ENCODE measurements around the gene SUPT20H. TPM values are rescaled to one million over a fixed set of nuclear protein-coding genes. Genes with fewer than 3 reads are reported as not detected.
"Not testable (repeated sequence)": the region's sequence is repeated elsewhere in the genome, so short reads cannot be mapped to it uniquely, and the experiment has no call there.

SUPT20H gene
- total RNA-seq, 8 experiments from 2014 or later = 27.7 to 89.1 (median 58.5) TPM

DNA sequence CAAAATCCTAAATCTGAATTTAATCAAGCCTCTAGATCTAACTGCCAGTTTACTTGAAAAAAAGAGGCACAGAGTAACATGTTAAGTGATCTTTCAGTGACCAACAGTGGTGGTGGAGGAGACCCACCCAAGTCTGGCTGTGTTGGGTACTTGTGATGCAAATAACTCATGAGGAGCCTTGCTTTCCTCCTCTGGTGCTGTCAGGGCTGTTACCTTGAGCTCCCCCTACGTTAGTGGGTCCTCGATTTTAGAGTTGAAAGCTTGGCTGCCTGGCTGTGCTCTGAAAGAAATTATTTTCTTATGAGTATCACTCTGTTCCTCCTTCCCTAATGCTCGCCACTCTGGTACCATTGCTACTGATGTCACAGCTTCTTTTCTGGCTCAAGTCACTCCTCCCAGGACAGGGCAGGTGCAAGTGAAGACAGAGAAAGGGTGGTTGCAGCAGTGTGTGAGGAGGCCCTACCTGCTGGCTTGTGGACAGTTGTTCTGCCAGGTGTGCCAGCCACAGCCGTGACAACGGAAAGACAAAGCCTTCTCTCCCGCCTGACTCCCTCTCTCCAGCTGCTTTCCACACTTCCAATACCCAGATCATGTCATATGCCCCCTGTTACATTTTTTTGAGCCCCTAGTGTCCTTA, 6.5 kb upstream of the SUPT20H start:
- Histone ChIP-seq H3K4me1 (replicated peaks in 1 of 2) (no peaks in the 10 kb centered on the region), H3K27ac (no peak overlapping the region), H3K4me3 (no peak overlapping the region)
- 25 to 91% (median 58%) methylated on average over 2 to 5 of the region's 6 CpGs; no CpG with 5 or more reads in 4 of the 10 experiments for WGBS, 10 experiments
- in situ Hi-C loops (cut with MboI; ENCODE audit: low pct_unique_long_range_greater_than_20kb in 2 of 9, low sequenced_read_pairs in 9 of 9, unreplicated experiment in 9 of 9) = no loop called here
- ATAC-seq (replicated peaks in 6 of 8) = no peak

DNA sequence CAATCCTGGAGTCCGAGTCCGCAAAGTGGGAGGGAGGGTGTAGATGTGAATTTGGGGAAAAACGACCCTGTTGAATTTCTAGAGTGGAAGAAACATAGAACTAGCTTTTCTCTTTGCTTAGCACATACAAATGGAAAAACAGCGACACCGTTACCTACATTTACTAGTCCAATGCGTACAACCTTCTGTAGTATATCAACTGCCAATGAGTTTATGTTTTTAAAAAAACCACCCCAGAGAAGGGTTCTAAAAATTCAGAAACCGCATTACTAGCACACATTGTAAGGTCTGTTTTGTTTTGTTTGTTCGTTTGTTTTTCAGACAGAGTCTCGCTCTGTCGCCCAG, 332 bp upstream of the SUPT20H start:
- peaks cover 4 to 6% of the 10 kb centered on the region in 2 donors for H3K4me1 ChIP-seq (replicated peaks in 1 of 2)
- H3K4me3 ChIP-seq = peak overlapping the region; percentile 64 to 89 (median 78)
- in situ Hi-C loops (cut with MboI; ENCODE audit: low pct_unique_long_range_greater_than_20kb in 2 of 9, low sequenced_read_pairs in 9 of 9, unreplicated experiment in 9 of 9) = no loop called here
- no peak overlapping the region for H3K27ac ChIP-seq
- peak in 2 of 8 experiments; percentile 9 to 11 for ATAC-seq (replicated peaks in 6 of 8)
- WGBS, 10 experiments = 4 to 43% (median 37%) methylated on average over 4 to 10 of the region's 10 CpGs; no CpG with 5 or more reads in 4 of the 10 experiments

DNA sequence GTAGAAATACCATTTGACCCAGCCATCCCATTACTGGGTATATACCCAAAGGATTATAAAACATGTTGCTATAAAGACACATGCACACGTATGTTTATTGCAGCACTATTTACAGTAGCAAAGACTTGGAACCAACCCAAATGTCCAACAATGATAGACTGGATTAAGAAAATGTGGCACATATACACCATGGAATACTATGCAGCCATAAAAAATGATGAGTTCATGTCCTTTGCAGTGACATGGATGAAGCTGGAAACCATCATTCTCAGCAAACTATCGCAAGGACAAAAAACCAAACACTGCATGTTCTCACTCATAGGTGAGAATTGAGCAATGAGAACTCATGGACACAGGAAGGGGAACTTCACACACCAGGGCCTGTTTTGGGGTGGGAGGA, 3.3 kb downstream of the SUPT20H start:
- in situ Hi-C loops (cut with MboI; ENCODE audit: low pct_unique_long_range_greater_than_20kb in 2 of 9, low sequenced_read_pairs in 9 of 9, unreplicated experiment in 9 of 9); H3K4me1 ChIP-seq (replicated peaks in 1 of 2); ATAC-seq (replicated peaks in 6 of 8); H3K4me3 ChIP-seq; H3K27ac ChIP-seq: not testable (repeated sequence)
- no CpG with 5 or more reads among the region's 2 CpGs for WGBS, 10 experiments

DNA sequence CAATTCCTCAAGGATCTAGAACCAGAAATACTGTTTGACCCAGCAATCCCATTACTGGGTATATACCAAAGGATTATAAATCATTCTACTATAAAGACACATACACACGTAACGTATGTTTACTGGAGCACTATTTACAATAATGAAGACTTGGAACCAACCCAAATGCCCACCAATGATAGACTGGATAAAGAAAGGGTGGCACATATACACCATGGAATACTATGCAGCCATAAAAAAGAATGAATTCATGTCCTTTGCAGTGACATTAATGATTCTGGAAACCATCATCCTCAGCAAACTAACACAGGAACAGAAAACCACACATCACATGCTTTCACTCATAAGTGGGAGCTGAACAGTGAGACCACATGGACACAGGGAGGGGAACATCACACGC, 6.4 kb downstream of the SUPT20H start:
- ATAC-seq (replicated peaks in 6 of 8); H3K4me3 ChIP-seq; in situ Hi-C loops (cut with MboI; ENCODE audit: low pct_unique_long_range_greater_than_20kb in 2 of 9, low sequenced_read_pairs in 9 of 9, unreplicated experiment in 9 of 9); H3K4me1 ChIP-seq (replicated peaks in 1 of 2); H3K27ac ChIP-seq: not testable (repeated sequence)
- 93 to 100% (median 100%) methylated on average over 2 of the region's 3 CpGs; no CpG with 5 or more reads in 3 of the 10 experiments for WGBS, 10 experiments

DNA sequence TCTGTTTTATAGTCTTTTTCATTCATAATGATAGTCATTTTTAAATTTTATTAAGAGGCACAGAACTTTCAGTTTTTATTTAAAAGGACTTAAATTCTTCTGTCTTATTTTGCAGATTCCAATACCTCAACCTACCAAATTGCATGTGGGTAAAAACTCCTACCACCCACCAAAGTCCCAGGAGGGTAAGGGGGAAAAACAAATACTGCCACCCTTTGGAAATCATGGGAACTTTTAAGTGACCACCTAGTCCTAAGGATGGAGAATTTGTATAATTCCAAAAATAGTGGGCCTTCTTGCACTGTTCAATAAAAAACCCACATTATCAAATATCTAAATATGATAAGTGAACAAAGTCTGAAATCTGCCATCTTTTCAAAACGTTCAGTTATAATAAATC, 9.7 kb downstream of the SUPT20H start:
- H3K4me1 ChIP-seq (replicated peaks in 1 of 2) = no peaks in the 10 kb centered on the region
- in situ Hi-C loops (cut with MboI; ENCODE audit: low pct_unique_long_range_greater_than_20kb in 2 of 9, low sequenced_read_pairs in 9 of 9, unreplicated experiment in 9 of 9) = no loop called here
- ATAC-seq (replicated peaks in 6 of 8) = no peak
- H3K4me3 ChIP-seq = no peak overlapping the region
- WGBS, 10 experiments = 7 to 100% (median 89%) methylated on average over 1 of the region's 1 CpG; no CpG with 5 or more reads in 1 of the 10 experiments
- H3K27ac ChIP-seq = no peak overlapping the region

DNA sequence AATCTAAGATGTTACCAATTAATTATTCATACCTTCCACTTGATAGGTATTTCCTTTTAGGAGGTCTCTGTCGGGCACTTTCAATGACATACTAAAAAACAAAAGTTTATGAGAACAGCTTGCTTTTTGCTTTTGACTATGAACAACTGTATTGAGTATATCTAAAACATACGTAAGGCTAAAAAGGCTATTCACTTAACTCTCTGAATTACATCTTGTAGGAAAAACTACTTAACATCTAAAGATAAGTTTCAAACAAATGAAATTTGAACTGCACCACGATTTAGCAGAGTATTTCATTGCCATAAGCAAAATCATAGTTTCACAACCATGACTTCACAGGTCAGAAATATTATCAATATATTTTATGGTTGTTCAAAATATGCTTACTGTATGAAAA, 11.6 kb downstream of the SUPT20H start:
- Histone ChIP-seq H3K4me3 (no peak overlapping the region), H3K4me1 (replicated peaks in 1 of 2) (no peaks in the 10 kb centered on the region), H3K27ac (no peak overlapping the region)
- in situ Hi-C loops (cut with MboI; ENCODE audit: low pct_unique_long_range_greater_than_20kb in 2 of 9, low sequenced_read_pairs in 9 of 9, unreplicated experiment in 9 of 9) = no loop called here
- ATAC-seq (replicated peaks in 6 of 8) = no peak
- WGBS, 10 experiments = 92 to 100% (median 96%) methylated on average over 1 to 3 of the region's 3 CpGs

DNA sequence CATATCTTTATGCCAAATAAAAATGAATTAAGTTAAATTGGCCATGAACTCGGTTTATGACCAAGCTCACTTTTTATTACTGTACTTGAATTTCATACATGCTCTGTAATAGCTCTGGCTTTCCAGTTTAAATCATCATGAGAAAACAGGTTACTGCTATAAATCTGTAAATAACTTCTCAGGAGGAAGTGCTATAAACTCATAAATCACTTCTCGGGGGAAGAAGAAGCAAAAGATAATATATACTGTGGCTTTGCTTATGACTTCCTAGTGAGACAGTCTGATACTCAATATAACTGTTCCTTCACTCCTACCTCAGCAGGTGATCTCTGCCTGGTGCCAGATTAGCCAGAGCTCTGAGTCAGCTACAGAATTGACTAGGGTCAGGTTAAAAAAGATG, 12.5 kb downstream of the SUPT20H start:
- no peak overlapping the region for H3K27ac ChIP-seq
- ATAC-seq (replicated peaks in 6 of 8) = no peak
- no peak overlapping the region for H3K4me3 ChIP-seq
- in situ Hi-C loops (cut with MboI; ENCODE audit: low pct_unique_long_range_greater_than_20kb in 2 of 9, low sequenced_read_pairs in 9 of 9, unreplicated experiment in 9 of 9) = no loop called here
- WGBS, 10 experiments = 17 to 100% (median 82%) methylated on average over 1 to 2 of the region's 2 CpGs
- no peaks in the 10 kb centered on the region for H3K4me1 ChIP-seq (replicated peaks in 1 of 2)

DNA sequence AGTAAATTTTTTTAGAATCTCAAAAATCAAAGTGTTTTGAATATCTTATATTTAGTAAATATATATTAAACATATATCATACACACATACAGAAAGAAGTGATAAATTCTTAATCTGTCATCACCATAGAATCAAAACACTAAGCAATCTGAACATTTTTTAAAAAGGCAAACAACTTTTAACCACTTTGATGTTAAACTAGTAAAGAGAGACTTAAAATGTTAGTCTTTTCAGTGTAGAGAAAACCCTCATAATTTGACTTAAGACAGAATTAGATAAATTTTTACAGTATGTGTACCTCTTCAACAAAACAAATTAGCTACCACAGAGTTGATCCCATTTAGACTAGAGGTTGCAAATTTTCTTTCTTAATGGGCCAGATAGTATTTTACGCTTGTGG, 13.4 kb downstream of the SUPT20H start:
- in situ Hi-C loops (cut with MboI; ENCODE audit: low pct_unique_long_range_greater_than_20kb in 2 of 9, low sequenced_read_pairs in 9 of 9, unreplicated experiment in 9 of 9) = no loop called here
- 67 to 100% (median 100%) methylated on average over 1 of the region's 1 CpG; no CpG with 5 or more reads in 4 of the 10 experiments for WGBS, 10 experiments
- H3K27ac ChIP-seq = no peak overlapping the region
- ATAC-seq (replicated peaks in 6 of 8) = no peak
- no peak overlapping the region for H3K4me3 ChIP-seq
- no peaks in the 10 kb centered on the region for H3K4me1 ChIP-seq (replicated peaks in 1 of 2)

DNA sequence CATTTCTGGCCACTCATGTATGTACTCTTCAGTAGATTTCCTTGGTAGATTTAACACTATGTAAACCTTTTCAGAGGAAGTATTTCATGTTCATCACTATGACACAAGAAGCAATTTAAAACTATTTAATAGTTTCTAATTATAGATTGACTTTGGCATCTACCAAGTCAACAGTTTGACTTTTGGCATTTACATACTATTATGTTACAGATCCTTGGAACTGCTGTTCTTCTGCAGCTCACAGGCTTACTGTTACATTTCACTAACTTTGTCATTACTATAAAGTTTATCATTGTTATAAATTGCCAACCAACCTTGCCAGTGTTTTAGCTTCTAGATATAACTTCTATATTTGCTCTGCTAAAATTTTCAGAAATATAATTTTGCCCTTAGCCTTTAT, 18.7 kb downstream of the SUPT20H start:
- H3K27ac ChIP-seq = no peak overlapping the region
- H3K4me1 ChIP-seq (replicated peaks in 1 of 2) = no peaks in the 10 kb centered on the region
- ATAC-seq (replicated peaks in 6 of 8) = no peak
- no peak overlapping the region for H3K4me3 ChIP-seq
- in situ Hi-C loops (cut with MboI; ENCODE audit: low pct_unique_long_range_greater_than_20kb in 2 of 9, low sequenced_read_pairs in 9 of 9, unreplicated experiment in 9 of 9) = no loop called here

DNA sequence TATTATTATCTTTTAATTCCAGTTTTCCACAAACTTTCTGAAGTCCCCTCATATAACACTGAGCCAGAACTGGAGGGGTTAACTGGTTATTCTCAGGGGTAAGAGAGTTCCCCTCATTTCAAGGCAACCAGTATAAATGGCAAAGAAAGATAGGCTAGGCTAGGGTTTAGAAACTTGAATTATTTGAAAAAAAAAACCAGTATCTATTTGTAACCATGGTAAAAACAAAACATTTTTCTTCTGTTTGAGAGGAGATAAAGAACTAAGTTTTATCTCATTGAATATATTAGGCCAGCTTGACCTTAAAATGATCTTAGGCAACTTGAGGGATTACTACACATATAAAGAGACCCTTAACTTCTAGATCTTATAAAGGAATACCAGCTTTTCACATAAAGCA, 19.6 kb downstream of the SUPT20H start:
- Histone ChIP-seq H3K27ac (no peak overlapping the region), H3K4me3 (no peak overlapping the region), H3K4me1 (replicated peaks in 1 of 2) (no peaks in the 10 kb centered on the region)
- in situ Hi-C loops (cut with MboI; ENCODE audit: low pct_unique_long_range_greater_than_20kb in 2 of 9, low sequenced_read_pairs in 9 of 9, unreplicated experiment in 9 of 9) = no loop called here
- ATAC-seq (replicated peaks in 6 of 8) = no peak

DNA sequence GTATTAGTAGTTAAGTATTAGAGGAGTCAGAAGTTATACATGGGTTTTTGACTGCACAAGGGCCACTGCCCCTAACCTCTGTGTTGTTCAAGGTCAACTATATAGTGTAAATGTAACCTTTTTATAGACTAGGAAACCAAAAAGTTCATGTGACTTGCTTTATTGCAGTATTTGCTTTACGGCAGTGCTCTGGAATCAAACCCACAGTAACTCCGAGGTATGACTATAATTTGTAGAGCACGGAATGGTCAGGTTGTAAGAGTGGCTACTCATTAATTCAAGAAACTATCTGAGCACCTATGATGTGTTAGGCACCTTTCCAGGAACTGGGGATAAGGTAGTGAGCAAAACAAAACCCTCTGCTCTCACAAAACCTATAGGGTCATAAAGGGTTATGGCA, 22.2 kb downstream of the SUPT20H start:
- WGBS, 10 experiments = 92 to 100% (median 100%) methylated on average over 2 to 3 of the region's 3 CpGs; no CpG with 5 or more reads in 1 of the 10 experiments
- no peak overlapping the region for H3K4me3 ChIP-seq
- no peaks in the 10 kb centered on the region for H3K4me1 ChIP-seq (replicated peaks in 1 of 2)
- no peak for ATAC-seq (replicated peaks in 6 of 8)
- in situ Hi-C loops (cut with MboI; ENCODE audit: low pct_unique_long_range_greater_than_20kb in 2 of 9, low sequenced_read_pairs in 9 of 9, unreplicated experiment in 9 of 9) = no loop called here
- H3K27ac ChIP-seq = no peak overlapping the region

DNA sequence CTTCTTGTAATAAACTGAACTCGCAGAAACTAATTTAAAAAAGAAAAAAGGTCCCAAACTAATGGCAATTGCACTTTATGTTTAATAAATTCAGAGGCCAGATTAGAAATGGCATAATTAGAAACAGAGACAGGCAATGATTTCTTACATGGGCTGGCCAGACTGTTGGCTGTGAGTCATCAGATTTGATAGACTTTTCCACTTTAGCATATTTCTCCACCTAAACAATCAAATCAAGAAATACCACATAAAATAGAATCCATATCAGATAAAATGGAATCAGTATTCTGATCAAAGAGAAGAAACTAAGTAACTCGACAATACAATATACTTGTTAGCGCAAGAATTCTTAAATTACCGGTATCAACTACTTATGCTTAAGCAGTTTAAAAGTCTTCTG, 29.9 kb downstream of the SUPT20H start:
- WGBS, 10 experiments = 62 to 100% (median 91%) methylated on average over 1 to 4 of the region's 4 CpGs
- Histone ChIP-seq H3K4me1 (replicated peaks in 1 of 2) (no peaks in the 10 kb centered on the region), H3K4me3 (no peak overlapping the region), H3K27ac (no peak overlapping the region)
- ATAC-seq (replicated peaks in 6 of 8) = peak in 2 of 8 experiments; percentile 79 to 86
- in situ Hi-C loops (cut with MboI; ENCODE audit: low pct_unique_long_range_greater_than_20kb in 2 of 9, low sequenced_read_pairs in 9 of 9, unreplicated experiment in 9 of 9) = no loop called here

DNA sequence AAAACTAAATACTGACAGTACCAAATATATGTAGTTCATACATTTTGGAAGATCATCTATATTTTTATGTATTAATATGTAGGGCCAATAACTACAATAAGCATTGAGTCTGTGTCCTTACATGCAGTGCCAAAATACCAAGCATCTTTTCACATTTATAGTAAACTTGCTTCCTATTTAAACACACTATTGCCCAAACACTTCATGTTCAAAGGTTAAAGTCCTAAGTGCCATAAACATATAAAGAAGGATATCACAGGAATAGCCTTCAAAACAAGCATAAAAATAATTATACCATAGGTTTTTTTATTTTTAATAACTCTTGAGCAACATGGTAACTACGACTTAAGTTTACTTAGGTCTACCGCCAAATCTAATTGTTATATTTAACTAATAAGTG, 31.8 kb downstream of the SUPT20H start:
- Histone ChIP-seq H3K27ac (no peak overlapping the region), H3K4me1 (replicated peaks in 1 of 2) (no peaks in the 10 kb centered on the region), H3K4me3 (no peak overlapping the region)
- WGBS, 10 experiments = 94 to 100% (median 100%) methylated on average over 1 to 2 of the region's 2 CpGs
- in situ Hi-C loops (cut with MboI; ENCODE audit: low pct_unique_long_range_greater_than_20kb in 2 of 9, low sequenced_read_pairs in 9 of 9, unreplicated experiment in 9 of 9) = no loop called here
- ATAC-seq (replicated peaks in 6 of 8) = no peak

DNA sequence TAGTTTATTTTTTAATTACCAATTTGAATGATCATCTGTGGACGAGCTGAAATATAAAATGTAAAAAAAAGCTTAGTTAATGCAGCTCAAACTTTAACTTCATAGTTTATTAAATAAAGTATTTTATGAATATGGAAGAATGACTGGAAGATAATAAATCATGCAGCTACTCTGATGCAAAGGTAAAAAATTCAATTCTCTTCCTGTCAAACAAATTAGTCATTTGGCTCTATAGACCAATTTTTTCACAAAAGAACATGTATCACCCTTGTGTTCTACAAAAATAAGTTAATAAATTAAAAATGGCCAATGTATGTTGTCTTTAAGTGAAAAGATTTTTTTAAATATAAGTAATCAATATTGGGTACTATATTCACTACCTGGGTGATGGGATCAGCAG, 32.7 kb downstream of the SUPT20H start:
- 83 to 100% (median 100%) methylated on average over 1 of the region's 1 CpG; no CpG with 5 or more reads in 1 of the 10 experiments for WGBS, 10 experiments
- Histone ChIP-seq H3K27ac (no peak overlapping the region), H3K4me1 (replicated peaks in 1 of 2) (no peaks in the 10 kb centered on the region), H3K4me3 (no peak overlapping the region)
- no peak for ATAC-seq (replicated peaks in 6 of 8)
- in situ Hi-C loops (cut with MboI; ENCODE audit: low pct_unique_long_range_greater_than_20kb in 2 of 9, low sequenced_read_pairs in 9 of 9, unreplicated experiment in 9 of 9) = no loop called here
